Measurements from ENCODE around the gene PIKFYVE.
A peak's percentile ranks its signal among the peaks of the same experiment; 100 is the strongest.

PIKFYVE gene

DNA sequence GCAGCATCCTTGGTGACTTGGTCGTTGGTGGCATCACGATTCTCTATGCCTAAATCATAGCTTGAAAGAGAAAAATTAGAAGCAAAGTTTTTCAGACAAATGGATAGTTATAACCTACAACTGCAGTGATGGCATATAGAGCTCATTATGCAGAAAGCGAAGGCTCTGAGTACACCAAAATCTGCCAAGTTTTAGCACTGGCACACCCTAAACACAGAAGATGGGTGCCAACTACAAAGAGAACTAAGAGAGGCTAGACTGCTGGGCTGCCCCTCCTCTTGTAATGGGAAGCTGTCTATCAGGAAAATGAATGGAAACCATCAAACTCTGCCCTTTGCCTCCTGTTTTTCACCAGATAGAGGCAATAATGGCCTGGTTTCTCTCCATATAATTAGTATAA, 17.5 kb upstream of the PIKFYVE start:
- no peak for DNase-seq (ENCODE audit: low spot score)
- TF ChIP-seq, protein P1, sequence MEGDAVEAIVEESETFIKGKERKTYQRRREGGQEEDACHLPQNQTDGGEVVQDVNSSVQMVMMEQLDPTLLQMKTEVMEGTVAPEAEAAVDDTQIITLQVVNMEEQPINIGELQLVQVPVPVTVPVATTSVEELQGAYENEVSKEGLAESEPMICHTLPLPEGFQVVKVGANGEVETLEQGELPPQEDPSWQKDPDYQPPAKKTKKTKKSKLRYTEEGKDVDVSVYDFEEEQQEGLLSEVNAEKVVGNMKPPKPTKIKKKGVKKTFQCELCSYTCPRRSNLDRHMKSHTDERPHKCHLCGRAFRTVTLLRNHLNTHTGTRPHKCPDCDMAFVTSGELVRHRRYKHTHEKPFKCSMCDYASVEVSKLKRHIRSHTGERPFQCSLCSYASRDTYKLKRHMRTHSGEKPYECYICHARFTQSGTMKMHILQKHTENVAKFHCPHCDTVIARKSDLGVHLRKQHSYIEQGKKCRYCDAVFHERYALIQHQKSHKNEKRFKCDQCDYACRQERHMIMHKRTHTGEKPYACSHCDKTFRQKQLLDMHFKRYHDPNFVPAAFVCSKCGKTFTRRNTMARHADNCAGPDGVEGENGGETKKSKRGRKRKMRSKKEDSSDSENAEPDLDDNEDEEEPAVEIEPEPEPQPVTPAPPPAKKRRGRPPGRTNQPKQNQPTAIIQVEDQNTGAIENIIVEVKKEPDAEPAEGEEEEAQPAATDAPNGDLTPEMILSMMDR (IDR thresholded peaks at IDR 0.05; ENCODE audit: extremely low read depth, insufficient read depth, missing control alignments) = no peak
- in situ Hi-C loops (cut with MboI; ENCODE audit: low pct_unique_long_range_greater_than_20kb, low sequenced_read_pairs, unreplicated experiment) = no loop called here

- in situ Hi-C loops (cut with MboI; ENCODE audit: low pct_unique_long_range_greater_than_20kb, low sequenced_read_pairs, unreplicated experiment) = no loop called here
- TF ChIP-seq, protein P1 (IDR thresholded peaks at IDR 0.05; ENCODE audit: extremely low read depth, insufficient read depth, missing control alignments) = no peak
- no peak for DNase-seq (ENCODE audit: low spot score)
These were observed 16.8 kb upstream of the PIKFYVE start for GRCh38 chr2:208249296-208249695.

DNA sequence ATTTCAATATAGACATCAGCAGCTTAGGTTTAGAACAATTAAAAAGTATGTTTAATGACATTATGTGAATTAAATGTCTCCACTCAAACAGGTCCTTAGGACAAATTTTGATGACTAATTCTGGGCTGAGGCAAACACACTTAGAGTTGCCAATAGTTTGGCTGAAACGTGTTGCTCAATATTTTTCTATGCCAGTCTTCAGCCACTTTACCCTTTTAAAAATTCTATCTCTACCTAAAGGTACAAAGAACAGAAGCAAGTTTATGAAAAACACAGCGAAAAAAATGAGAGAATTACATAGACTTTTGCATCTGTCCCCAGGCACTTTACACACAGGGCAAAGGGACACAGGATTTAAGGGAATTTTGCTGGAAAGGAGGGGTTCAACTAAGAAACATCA, 15.7 kb upstream of the PIKFYVE start:
- in situ Hi-C loops (cut with MboI; ENCODE audit: low pct_unique_long_range_greater_than_20kb, low sequenced_read_pairs, unreplicated experiment) = no loop called here
- no peak for DNase-seq (ENCODE audit: low spot score)
- TF ChIP-seq, protein P1 (IDR thresholded peaks at IDR 0.05; ENCODE audit: extremely low read depth, insufficient read depth, missing control alignments) = no peak

DNA sequence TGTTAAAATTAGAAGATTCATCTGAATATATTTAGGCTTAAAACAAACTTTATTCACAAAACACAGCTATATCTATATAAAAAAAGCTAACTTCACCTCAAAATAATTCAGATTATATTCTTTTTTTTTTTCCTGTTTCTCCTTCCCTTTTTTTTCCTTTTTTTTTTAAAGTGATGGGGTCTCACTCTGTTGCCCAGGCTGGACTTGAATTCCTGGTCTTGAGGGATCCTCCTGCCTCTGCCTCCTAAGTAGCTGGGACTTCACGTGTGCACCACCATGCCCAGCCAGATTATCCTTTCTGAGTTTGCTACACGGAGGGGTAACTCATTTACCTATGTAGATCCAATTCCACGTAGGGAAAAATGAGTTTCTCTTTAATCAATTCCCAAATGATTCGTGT, 15.0 kb upstream of the PIKFYVE start:
- TF ChIP-seq, protein P1 (IDR thresholded peaks at IDR 0.05; ENCODE audit: extremely low read depth, insufficient read depth, missing control alignments) = no peak
- in situ Hi-C loops (cut with MboI; ENCODE audit: low pct_unique_long_range_greater_than_20kb, low sequenced_read_pairs, unreplicated experiment) = no loop called here
- DNase-seq (ENCODE audit: low spot score) = no peak

DNA sequence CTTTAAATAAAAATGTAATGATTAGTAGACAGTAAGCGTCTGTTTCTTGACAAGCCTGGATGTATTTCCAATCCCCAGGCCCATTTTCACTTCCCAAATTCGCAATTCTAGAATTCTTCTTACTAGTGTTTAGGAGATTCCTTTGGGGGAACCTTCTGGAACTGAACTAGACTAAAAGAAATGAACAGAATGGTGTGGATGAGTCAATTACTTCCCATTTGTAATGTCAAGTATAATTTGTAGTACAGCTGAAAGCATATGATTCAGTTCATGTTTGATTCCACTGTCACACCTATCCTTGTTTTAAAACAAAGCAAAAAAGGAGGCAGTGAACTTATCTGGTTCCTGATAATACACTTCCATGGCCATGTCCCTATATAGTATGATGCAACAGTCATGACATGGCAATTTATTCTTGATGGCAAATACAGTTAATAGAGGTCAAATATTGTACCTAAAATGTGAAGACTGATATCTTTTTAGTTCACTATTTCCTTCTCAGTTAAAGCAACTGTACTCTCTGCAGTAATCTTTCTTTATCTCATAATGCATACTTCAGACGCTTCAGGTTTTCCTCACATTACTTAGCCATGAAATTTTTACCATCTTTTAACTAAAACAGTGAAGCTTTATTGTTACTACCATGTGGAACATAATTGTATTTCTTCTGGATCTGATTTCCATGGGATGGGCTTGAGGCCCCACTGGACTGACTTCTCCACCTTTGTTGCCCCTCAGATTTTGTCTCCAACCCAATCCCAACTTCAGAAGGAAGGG, 13.2 kb upstream of the PIKFYVE start:
- in situ Hi-C loops (cut with MboI; ENCODE audit: low pct_unique_long_range_greater_than_20kb, low sequenced_read_pairs, unreplicated experiment) = no loop called here
- DNase-seq (ENCODE audit: low spot score) = no peak
- TF ChIP-seq, protein P1 (IDR thresholded peaks at IDR 0.05; ENCODE audit: extremely low read depth, insufficient read depth, missing control alignments) = no peak

- TF ChIP-seq, protein P1 (IDR thresholded peaks at IDR 0.05; ENCODE audit: extremely low read depth, insufficient read depth, missing control alignments) = no peak
- peak; percentile 25 for DNase-seq (ENCODE audit: low spot score)
- in situ Hi-C loops (cut with MboI; ENCODE audit: low pct_unique_long_range_greater_than_20kb, low sequenced_read_pairs, unreplicated experiment) = no loop called here
These were observed 12.4 kb upstream of the PIKFYVE start for GRCh38 chr2:208253600-208254117.

Measured in GM13977 (cell line).